SK-N-SH (cell line): ENCODE results near the gene THTPA.
"Not testable (repeated sequence)": the region's sequence is repeated elsewhere in the genome, so short reads cannot be mapped to it uniquely, and the experiment has no call there.

Source experiments
- NRF1 ChIP-seq: IDR thresholded peaks from 2 replicates; pipeline ENCODE4 v1.6.1; 2012; ENCODE audit warnings: low read depth, mild to moderate bottlenecking, low read length
- POLR2AphosphoS5 ChIP-seq: IDR thresholded peaks from 2 replicates; pipeline ENCODE4 v1.6.1; 2012; ENCODE audit warnings: low read depth, low read length
- SMC3 ChIP-seq: IDR thresholded peaks from 2 replicates; pipeline ENCODE4 v1.6.1; 2012; ENCODE audit warnings: low read depth, low read length, improper control_type of control experiment
- ZBTB33 ChIP-seq: IDR thresholded peaks from 2 replicates; pipeline ENCODE4 v1.4.0; 2012; ENCODE audit warnings: low read depth, borderline replicate concordance

GRCh38 chr14:23594191-23594590 is 38.1 kb downstream of the THTPA start:
- TF ChIP-seq SMC3, ZBTB33, NRF1, POLR2AphosphoS5: not testable (repeated sequence)
